Panc1 (cell line): ENCODE results near the gene DCHS2.
A peak's percentile ranks its signal among the peaks of the same experiment; 100 is the strongest.

ENCODE experiments used
- CTCF ChIP-seq: fragments of 450-650 bp; IDR thresholded peaks from 2 replicates; pipeline ENCODE4 v1.5.1; 2017; ENCODE audit warnings: mild to moderate bottlenecking
- POLR2AphosphoS5 ChIP-seq: IDR thresholded peaks from 2 replicates; pipeline ENCODE4 v1.6.1; 2012; ENCODE audit warnings: mild to moderate bottlenecking, low read depth, low read length, moderate library complexity
- TCF7L2 ChIP-seq: IDR thresholded peaks from 2 replicates; pipeline ENCODE4 v1.6.1; 2011; ENCODE audit warnings: mild to moderate bottlenecking, low read depth, low read length, inconsistent platforms
- TF ChIP-seq, protein P1 (sequence below), 2 experiments: IDR thresholded peaks; 2 replicates each; pipeline ENCODE4 v1.6.1; 2011 to 2012; ENCODE audit warnings: low read depth in 2 of 2, control low read depth in 1 of 2, low read length in 1 of 2, mild to moderate bottlenecking in 1 of 2, moderate library complexity in 1 of 2; ENCODE audit not compliant: insufficient read depth in 1 of 2

GRCh38 chr4:154506253-154506652 is 14.7 kb upstream of the DCHS2 start:
- TF ChIP-seq CTCF, result peak; percentile 40; the same call in 1 of the 2 replicates
- no peak for TF ChIP-seq POLR2AphosphoS5
- TF ChIP-seq, protein P1, sequence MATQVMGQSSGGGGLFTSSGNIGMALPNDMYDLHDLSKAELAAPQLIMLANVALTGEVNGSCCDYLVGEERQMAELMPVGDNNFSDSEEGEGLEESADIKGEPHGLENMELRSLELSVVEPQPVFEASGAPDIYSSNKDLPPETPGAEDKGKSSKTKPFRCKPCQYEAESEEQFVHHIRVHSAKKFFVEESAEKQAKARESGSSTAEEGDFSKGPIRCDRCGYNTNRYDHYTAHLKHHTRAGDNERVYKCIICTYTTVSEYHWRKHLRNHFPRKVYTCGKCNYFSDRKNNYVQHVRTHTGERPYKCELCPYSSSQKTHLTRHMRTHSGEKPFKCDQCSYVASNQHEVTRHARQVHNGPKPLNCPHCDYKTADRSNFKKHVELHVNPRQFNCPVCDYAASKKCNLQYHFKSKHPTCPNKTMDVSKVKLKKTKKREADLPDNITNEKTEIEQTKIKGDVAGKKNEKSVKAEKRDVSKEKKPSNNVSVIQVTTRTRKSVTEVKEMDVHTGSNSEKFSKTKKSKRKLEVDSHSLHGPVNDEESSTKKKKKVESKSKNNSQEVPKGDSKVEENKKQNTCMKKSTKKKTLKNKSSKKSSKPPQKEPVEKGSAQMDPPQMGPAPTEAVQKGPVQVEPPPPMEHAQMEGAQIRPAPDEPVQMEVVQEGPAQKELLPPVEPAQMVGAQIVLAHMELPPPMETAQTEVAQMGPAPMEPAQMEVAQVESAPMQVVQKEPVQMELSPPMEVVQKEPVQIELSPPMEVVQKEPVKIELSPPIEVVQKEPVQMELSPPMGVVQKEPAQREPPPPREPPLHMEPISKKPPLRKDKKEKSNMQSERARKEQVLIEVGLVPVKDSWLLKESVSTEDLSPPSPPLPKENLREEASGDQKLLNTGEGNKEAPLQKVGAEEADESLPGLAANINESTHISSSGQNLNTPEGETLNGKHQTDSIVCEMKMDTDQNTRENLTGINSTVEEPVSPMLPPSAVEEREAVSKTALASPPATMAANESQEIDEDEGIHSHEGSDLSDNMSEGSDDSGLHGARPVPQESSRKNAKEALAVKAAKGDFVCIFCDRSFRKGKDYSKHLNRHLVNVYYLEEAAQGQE (IDR thresholded peaks at IDR 0.05; ENCODE audit: insufficient read depth in 1 of 2, low read depth in 2 of 2, low read length in 1 of 2), result no peak
- TF ChIP-seq TCF7L2, result no peak
